MG63 (cell line): ENCODE data around the gene ADAMTS9. TPM values are rescaled to one million over a fixed set of nuclear protein-coding genes. Genes with fewer than 3 reads are reported as not detected.
"Not testable (repeated sequence)": the region's sequence is repeated elsewhere in the genome, so short reads cannot be mapped to it uniquely, and the experiment has no call there.

ENCODE experiments used
- DNase-seq: peaks from one replicate; pipeline ENCODE4 v3.0.0-alpha.2; 2020
- H3K27me3 ChIP-seq: fragments of 250-450 bp; sonication (Bioruptor Pico); 2 replicates; pipeline ENCODE4 v1.5.1; 2020; ENCODE audit warnings: mild to moderate bottlenecking, moderate library complexity
- H3K36me3 ChIP-seq: fragments of 250-450 bp; sonication (Bioruptor Pico); 2 replicates; pipeline ENCODE4 v1.5.1; 2020; ENCODE audit warnings: mild to moderate bottlenecking, moderate library complexity
- H3K4me3 ChIP-seq: fragments of 250-450 bp; sonication (Bioruptor Pico); 2 replicates; pipeline ENCODE4 v1.5.1; 2020; ENCODE audit warnings: mild to moderate bottlenecking, moderate library complexity
- H3K9me3 ChIP-seq: fragments of 250-450 bp; sonication (Bioruptor Pico); 2 replicates; pipeline ENCODE4 v1.5.1; 2020; ENCODE audit warnings: mild to moderate bottlenecking, moderate library complexity
- total RNA-seq: library from RNA; depleted of rRNA; stranded (reverse); fragments of >200 nt; shearing (Covaris generic); gene quantifications from 2 replicates; pipeline ENCODE4 v1.2.3, GENCODE V29; 2014; ENCODE audit warnings: low replicate concordance

ADAMTS9 gene
- total RNA-seq, 1 experiment from 2014 or later = not detected

- Histone ChIP-seq H3K4me3 (no peak overlapping the region), H3K9me3 (no peaks in the 10 kb centered on the region), H3K27me3 (no peaks in the 10 kb centered on the region), H3K36me3 (no peaks in the 10 kb centered on the region)
- no peak for DNase-seq
Observed at GRCh38 chr3:64549869-64550268, 137.9 kb downstream of the ADAMTS9 start.

DNA sequence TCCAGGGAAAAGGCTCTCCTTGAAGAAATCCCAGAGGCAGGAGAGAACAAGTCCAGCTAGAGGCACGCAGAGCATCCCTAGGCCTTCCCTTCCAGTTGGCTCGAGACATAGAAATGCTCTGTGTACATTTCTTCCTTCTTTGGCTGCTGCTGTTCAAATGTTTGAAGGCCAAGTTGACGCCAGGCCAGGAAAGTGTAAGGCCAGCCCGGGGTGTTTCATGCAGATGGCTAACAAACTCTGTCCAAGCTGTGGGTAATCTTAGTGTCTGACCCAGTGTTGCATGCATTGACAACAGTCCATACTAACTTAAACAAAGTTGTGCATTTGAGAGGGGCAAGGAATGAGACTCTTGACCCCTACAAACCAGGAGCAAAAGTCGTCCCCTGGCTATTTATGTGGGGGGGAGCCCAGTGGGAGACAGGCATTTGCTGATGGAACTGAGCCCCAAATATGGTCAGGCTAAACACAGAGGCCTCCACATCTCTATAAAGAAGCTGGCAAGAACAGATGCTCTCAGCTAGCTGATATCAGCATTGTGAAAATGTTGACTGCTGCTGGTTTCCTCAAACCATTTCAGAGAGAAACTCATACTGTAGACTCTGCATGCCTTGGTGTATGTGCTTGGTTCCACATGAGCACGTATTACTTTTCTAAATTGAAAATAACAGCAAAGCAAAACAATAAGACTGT is 139.5 kb downstream of the ADAMTS9 start:
- DNase-seq = peak; percentile 71
- H3K27me3 ChIP-seq = no peaks in the 10 kb centered on the region

GRCh38 chr3:64546856-64547255 is 140.9 kb downstream of the ADAMTS9 start:
- Histone ChIP-seq H3K9me3 (no peaks in the 10 kb centered on the region), H3K36me3 (no peaks in the 10 kb centered on the region), H3K27me3 (no peaks in the 10 kb centered on the region), H3K4me3 (no peak overlapping the region)
- DNase-seq = no peak

More for the DNA sequence above, 139.5 kb downstream of the ADAMTS9 start:
- no peak overlapping the region for H3K4me3 ChIP-seq
- H3K9me3 ChIP-seq = no peaks in the 10 kb centered on the region
- no peaks in the 10 kb centered on the region for H3K36me3 ChIP-seq

- H3K9me3 ChIP-seq, H3K4me3 ChIP-seq, H3K27me3 ChIP-seq, DNase-seq, H3K36me3 ChIP-seq: not testable (repeated sequence)
Observed at GRCh38 chr3:64545239-64545638, 142.6 kb downstream of the ADAMTS9 start.

GRCh38 chr3:64541803-64542202 is 146.0 kb downstream of the ADAMTS9 start:
- H3K36me3 ChIP-seq = no peaks in the 10 kb centered on the region
- DNase-seq = no peak
- H3K9me3 ChIP-seq = no peaks in the 10 kb centered on the region
- H3K27me3 ChIP-seq = no peaks in the 10 kb centered on the region; the same call in 1 of the 2 replicates
- H3K4me3 ChIP-seq = no peak overlapping the region

GRCh38 chr3:64539451-64540196 is 148.2 kb downstream of the ADAMTS9 start:
- Histone ChIP-seq H3K27me3 (no peaks in the 10 kb centered on the region; the same call in 1 of the 2 replicates), H3K9me3 (no peaks in the 10 kb centered on the region), H3K4me3 (no peak overlapping the region), H3K36me3 (no peaks in the 10 kb centered on the region)
- peak; percentile 68 for DNase-seq

- no peaks in the 10 kb centered on the region for H3K36me3 ChIP-seq
- H3K4me3 ChIP-seq = no peak overlapping the region
- no peaks in the 10 kb centered on the region; the same call in 1 of the 2 replicates for H3K27me3 ChIP-seq
- no peaks in the 10 kb centered on the region for H3K9me3 ChIP-seq
- no peak for DNase-seq
Observed at GRCh38 chr3:64536166-64536565, 151.6 kb downstream of the ADAMTS9 start.

- peak; percentile 58 for DNase-seq
- no peaks in the 10 kb centered on the region for H3K9me3 ChIP-seq
- no peak overlapping the region for H3K4me3 ChIP-seq
- H3K36me3 ChIP-seq = no peaks in the 10 kb centered on the region
- no peaks in the 10 kb centered on the region; the same call in none of the 2 replicates for H3K27me3 ChIP-seq
Observed at GRCh38 chr3:64533617-64534317, 154.0 kb downstream of the ADAMTS9 start.

DNA sequence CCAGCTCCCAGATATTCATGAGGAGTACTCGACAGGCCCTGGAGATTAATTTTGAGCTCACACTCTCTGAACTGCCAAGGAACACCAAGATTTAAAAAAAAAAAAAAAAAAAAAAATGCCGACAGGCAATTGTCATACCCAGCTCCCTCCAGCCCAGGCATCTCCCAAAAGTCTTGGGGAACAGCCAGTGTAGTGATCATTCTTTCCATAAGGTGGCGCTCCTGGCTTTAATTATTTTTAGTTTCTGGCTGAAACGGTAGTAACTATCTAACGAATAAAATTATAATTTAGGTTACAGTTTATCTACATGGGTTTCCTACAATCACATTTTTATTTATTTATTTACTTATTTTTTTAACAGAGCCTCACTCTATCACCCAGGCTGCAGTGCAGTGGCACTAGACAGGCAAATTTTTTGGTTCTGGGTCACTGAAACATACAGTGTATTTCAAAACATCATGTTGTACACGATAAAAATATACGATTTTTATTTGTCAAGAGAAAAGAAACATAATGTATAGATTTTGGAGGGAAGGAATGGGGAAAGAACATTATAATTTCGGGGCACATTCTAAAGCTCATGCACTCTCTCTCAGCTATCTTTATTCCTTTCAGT is 157.3 kb downstream of the ADAMTS9 start:
- peak; percentile 26 for DNase-seq
- H3K4me3 ChIP-seq = no peak overlapping the region
- no peaks in the 10 kb centered on the region for H3K36me3 ChIP-seq
- H3K27me3 ChIP-seq = no peaks in the 10 kb centered on the region; the same call in 1 of the 2 replicates
- H3K9me3 ChIP-seq = no peaks in the 10 kb centered on the region

GRCh38 chr3:64523324-64523723 is 164.5 kb downstream of the ADAMTS9 start:
- DNase-seq = no peak
- no peaks in the 10 kb centered on the region for H3K27me3 ChIP-seq
- no peak overlapping the region for H3K4me3 ChIP-seq
- no peaks in the 10 kb centered on the region for H3K36me3 ChIP-seq
- no peaks in the 10 kb centered on the region for H3K9me3 ChIP-seq

DNA sequence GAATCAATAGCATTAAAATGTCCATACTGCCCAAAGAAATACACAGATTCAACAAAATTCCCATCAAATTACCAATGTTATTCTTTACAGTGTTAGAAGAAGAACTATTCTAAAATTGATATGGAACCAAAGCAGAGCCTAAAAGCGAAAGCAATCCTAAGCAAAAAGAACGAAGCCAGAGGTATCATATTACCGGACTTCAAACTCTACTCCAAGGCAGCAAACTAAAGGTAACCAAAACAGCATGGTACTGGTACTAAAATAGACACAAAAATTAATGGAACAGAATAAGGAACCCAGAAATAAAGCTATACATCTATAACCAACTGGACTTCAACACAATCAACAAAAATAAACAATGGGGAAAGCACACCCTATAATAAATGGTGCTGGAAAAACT is 167.5 kb downstream of the ADAMTS9 start:
- Histone ChIP-seq H3K4me3 (no peak overlapping the region), H3K27me3 (no peaks in the 10 kb centered on the region), H3K36me3 (no peaks in the 10 kb centered on the region), H3K9me3 (no peaks in the 10 kb centered on the region)
- DNase-seq = no peak

GRCh38 chr3:64518950-64519349 is 168.8 kb downstream of the ADAMTS9 start:
- no peaks in the 10 kb centered on the region for H3K9me3 ChIP-seq
- no peaks in the 10 kb centered on the region for H3K36me3 ChIP-seq
- H3K4me3 ChIP-seq = no peak overlapping the region
- H3K27me3 ChIP-seq = no peaks in the 10 kb centered on the region
- DNase-seq = no peak

GRCh38 chr3:64518496-64518895 is 169.3 kb downstream of the ADAMTS9 start:
- Histone ChIP-seq H3K36me3 (no peaks in the 10 kb centered on the region), H3K27me3 (no peaks in the 10 kb centered on the region), H3K4me3 (no peak overlapping the region), H3K9me3 (no peaks in the 10 kb centered on the region)
- DNase-seq = no peak

DNA sequence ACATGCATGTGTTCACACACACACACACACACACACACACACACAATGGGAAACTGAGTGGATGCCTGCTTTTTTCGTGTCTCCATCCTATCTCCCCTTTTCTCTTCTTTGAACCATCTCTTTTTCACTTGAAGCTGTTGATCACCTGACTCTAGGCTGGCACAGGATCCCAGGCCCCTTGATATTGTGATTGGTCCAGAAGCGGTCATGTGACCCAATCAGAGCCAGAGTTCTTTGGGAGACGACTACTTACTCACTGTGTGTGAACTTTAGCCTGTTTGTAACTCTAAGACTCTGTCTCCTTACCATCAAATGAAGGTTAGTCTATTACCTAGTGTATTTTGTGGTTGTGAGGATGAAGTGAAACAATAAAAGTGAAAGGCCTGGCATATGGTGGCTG is 172.9 kb downstream of the ADAMTS9 start:
- DNase-seq = no peak
- no peaks in the 10 kb centered on the region for H3K9me3 ChIP-seq

GRCh38 chr3:64509206-64509605 is 178.6 kb downstream of the ADAMTS9 start:
- H3K4me3 ChIP-seq = no peak overlapping the region
- DNase-seq = no peak
- no peaks in the 10 kb centered on the region for H3K9me3 ChIP-seq
- no peaks in the 10 kb centered on the region for H3K36me3 ChIP-seq
- no peaks in the 10 kb centered on the region for H3K27me3 ChIP-seq

More for the DNA sequence above, 172.9 kb downstream of the ADAMTS9 start:
- H3K4me3 ChIP-seq = no peak overlapping the region
- no peaks in the 10 kb centered on the region for H3K36me3 ChIP-seq
- no peaks in the 10 kb centered on the region for H3K27me3 ChIP-seq

DNA sequence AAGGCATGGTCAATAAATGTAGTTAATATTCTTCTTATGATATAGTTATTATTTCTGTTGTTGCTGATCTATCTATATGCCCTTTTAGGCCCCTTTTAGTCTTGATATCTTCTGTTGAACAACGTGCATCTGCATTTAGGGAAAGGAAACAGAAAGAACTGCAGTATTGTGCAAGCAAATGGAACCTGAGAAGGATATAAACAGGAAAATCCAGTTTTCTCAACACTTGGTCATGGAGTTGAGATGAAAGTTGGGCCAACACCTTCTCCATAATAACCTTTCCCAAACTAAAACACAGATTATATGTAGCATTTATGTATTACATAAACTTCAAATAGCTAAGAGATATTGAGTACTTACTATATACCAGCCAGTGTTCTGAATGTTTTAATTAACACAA is 179.7 kb downstream of the ADAMTS9 start:
- no peaks in the 10 kb centered on the region for H3K27me3 ChIP-seq
- no peaks in the 10 kb centered on the region for H3K36me3 ChIP-seq
- H3K9me3 ChIP-seq = no peaks in the 10 kb centered on the region
- no peak overlapping the region for H3K4me3 ChIP-seq
- DNase-seq = no peak

DNA sequence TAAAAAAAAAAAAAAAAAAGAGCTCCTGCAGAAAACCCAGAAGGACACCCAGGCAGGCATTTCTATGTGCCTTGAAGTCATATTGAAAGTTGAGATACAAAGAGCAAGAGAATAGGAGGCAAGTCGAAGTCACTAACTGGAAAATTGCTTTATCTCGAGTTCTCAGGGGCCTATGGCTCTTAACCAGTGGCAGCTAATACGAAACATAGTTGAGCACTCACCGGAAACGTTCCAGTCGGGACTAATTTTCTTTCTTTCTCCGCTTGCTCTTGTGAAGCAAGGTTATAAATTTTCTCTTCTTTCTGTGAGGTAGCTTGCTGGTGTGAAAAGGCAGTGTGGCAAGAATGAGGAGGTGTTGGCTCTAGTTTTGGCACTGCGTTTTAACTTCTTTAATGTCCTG is 181.5 kb downstream of the ADAMTS9 start:
- no peaks in the 10 kb centered on the region for H3K9me3 ChIP-seq
- DNase-seq = no peak
- no peaks in the 10 kb centered on the region for H3K27me3 ChIP-seq
- H3K4me3 ChIP-seq = no peak overlapping the region
- no peaks in the 10 kb centered on the region for H3K36me3 ChIP-seq
